ENCODE results near the gene GPC6.

GPC6 gene

GRCh38 chr13:93517658-93518057 is 291.1 kb downstream of the GPC6 start:
- DNase-seq, result no peak

- no peak for DNase-seq
Observed at GRCh38 chr13:93521307-93521706, 294.7 kb downstream of the GPC6 start.

DNA sequence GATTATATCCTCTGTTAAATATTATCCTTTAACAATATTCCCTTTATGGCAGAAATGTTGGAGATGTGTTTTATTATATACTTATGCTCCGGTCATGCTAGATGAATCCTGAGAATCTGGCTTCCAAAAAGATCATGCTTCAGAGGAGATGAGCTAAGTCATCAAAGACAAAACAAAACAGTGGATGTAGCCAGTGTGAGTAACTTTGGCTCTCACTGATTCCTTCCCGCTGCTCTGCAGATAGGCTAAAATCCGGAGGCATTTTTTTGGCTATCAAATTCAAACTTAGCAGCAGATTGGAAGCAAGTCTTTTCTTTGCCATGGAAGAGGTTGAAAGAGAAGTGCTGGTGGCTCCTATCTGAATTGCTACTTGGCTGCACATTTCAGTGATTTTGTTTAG is 295.9 kb downstream of the GPC6 start:
- DNase-seq, result no peak

- no peak for DNase-seq
Observed at GRCh38 chr13:93525087-93525486, 298.5 kb downstream of the GPC6 start.

DNA sequence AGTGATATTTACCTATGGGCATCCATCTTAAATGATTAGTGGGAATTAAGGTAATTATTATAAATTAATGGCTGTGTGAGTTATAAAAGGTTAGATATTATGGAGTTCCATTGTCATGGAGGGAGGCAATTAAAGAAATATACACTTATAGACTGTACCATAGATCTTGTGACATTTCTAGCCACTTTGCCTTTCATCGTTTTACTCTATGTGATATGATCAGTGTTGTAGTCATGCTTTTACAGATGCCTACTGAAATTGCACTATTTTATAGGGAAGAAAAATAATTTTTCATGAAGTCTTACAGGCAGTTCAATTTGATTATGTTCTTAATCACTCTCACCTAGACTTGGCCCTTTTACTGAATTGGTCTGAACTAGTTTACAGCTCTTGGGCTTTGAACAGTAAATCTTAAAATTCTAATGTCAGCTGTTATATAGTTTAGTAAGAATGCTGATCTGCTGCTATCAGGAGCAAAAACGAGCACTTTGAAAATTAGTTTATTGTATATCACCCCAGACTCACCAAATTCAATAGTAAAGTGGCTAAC is 301.2 kb downstream of the GPC6 start:
- no peak for DNase-seq

DNA sequence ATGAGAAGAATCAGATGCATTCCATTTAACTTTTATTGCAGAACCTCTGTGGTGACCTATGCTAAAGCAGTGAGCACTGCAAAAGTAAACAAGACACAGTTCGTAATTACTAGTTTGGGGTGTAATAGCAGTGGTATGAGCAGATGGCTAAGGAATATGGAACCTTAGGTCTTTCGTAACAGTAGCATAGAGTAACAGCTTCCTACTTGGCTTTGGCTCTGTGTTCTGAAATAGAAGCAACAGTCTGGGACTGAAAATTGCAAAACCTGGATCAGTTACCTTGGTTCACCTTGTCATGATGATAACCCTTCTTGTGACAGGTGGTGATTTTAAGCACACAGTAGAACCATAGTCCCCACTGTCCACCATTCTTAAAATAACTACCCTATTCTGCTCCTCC is 303.4 kb downstream of the GPC6 start:
- DNase-seq, result no peak

DNA sequence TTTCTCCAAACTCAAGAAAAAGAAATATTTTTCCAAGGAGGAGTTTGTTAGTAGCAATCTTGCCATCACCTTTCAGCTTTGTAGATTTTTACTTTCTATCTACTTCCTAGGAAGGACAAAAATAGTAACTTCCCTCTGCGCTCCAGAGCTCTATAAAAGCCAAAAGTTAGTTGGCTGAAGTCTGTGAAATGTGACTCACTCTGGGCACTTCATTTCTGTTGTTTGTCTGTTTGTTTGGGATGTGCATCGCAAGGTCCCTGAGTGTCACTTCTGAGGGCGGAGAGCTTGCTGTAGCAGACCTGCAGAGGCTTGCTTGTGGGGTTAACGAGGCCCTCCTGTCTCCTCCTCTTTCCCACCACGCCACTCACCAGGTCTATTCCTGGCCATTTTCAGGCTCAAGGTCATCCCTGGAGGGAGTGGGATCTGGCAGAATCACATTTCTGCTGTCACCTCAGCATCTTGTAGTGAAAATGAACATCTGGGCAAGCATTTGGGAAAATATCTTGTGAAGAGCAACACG is 307.6 kb downstream of the GPC6 start:
- DNase-seq, result no peak

DNA sequence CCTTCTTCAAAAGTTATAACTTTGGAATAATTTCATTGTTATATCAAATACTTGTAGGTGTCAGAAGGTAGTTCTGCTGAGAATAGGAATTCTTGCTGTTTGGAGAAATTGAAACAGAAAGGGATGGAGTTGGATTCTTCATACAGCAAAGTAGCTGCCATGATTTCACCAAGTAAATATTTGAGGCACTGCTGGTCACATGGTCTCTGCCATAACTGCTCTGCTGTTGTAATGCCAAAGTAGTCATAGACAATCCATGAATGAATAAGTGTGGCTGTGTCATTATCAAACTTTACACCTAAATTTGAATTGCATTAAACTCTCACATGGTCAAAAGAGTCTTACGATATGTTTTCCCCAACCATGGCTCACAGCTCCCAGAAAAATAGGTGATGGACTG is 308.6 kb downstream of the GPC6 start:
- no peak for DNase-seq

GRCh38 chr13:93539914-93540313 is 313.3 kb downstream of the GPC6 start:
- no peak for DNase-seq

- no peak for DNase-seq
Observed at GRCh38 chr13:93547886-93548285, 321.3 kb downstream of the GPC6 start.

- no peak for DNase-seq
Observed at GRCh38 chr13:93549326-93550005, 322.9 kb downstream of the GPC6 start.

DNA sequence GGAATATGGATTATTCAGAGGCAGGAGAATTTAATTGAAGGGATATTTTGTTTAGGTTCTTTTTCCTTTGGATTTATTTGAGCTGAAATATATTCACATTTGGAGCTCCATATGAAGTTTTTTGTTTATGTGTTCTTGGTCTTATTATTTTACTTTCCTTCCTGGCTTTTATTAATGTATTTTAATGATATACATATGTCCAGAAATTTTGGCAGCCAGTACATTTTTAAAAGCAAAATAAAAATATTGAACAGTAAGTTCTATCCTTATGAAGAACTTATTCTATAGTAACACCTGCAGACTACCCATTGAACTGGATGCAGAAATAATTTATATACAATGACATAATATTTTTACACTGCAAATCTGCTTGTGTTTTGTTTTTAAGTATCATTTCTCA is 323.6 kb downstream of the GPC6 start:
- no peak for DNase-seq

DNA sequence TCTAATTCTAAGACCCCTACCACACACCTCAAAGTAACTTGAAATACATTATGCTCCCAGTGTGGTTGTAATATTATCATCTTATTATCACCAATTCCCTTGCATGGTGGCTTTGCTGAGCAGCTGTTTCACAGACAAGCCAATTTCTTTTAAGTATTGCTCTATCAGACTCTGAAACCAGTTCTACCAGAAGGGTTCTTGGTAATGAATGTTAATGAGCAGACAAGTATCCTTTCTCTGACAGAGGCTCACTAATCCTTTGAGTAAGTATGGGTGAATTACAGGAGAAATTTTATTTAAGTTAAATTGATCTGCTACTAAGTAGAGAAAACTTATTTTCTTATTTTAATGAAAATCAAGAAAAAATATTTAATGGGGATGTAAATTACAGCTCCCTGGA is 326.0 kb downstream of the GPC6 start:
- no peak for DNase-seq

DNA sequence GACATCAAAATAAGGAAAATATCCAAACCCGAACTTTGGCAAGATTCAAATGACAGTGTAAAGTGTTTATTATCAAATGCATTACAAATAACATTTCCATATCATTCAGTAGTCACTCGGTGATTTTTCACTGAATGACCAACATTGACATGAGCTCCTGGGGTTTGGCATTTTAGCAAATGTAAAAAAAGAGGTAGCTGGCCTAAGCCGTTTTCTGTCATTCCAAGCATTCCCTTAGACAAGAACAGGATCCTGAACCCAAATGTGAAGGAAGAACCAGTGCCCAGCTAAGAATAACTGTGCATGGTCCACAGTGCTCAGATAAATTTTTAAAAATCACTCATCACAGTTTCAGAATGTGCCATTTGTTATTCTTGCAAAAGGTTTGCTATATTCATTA is 327.9 kb downstream of the GPC6 start:
- no peak for DNase-seq

GRCh38 chr13:93558637-93559036 is 332.0 kb downstream of the GPC6 start:
- no peak for DNase-seq

DNA sequence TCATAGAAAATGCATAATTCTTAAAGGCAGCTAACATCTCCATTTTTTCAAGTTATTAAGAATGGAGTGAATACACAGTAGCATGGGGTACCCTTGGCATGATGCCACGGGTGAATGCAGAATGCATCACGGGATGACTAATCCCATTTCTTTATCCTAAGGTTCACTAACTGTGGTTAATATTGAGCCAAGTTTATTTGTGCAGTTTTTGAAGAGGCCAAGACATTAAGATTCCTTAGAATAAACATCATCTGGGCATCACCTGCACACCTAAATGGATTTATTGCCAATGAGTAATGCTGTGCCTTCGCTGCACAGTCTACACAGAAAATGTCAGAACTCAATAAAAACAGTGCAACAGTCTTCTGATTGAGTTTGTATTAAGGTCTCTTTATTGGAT is 333.1 kb downstream of the GPC6 start:
- DNase-seq, result no peak

GRCh38 chr13:93561576-93562225 is 335.1 kb downstream of the GPC6 start:
- no peak for DNase-seq

- DNase-seq, result no peak
Observed at GRCh38 chr13:93562676-93563075, 336.1 kb downstream of the GPC6 start.

DNA sequence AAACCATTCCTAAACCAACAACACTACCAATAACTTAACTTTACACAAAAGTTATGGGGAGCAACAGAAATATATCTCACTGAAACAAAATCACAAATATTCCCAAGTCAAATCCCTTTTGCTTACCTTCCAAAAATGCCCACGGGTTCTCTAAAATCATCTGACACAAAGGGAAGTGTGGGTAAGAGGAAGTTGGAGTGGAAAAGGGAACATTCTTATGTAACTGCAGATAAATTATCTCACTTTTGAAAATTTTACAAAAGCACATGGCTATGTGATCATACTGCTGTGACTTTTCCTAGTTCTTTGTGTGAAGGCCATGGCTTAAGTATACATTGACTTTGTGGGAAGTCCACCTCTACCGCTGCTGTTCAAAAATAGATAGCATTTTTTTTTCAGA is 350.5 kb downstream of the GPC6 start:
- DNase-seq, result no peak

DNA sequence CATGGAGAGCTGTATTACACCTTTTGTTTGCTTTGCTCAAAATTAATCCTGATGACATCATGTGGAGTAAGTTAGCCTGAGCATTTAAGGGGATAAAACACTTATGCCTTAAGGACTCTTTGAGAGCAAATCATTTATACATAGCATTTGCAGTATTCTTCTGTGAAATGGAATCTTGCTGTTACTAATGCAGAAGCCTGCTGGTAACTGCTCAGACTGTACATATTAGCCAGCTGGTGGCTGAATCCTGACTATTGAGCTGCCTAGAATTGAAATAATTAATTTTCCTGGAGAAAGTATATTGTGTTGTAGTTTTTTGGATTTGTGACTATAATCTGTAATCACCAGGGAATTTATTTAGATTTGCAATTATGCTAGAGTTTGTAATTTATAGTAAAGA is 363.2 kb downstream of the GPC6 start:
- DNase-seq, result no peak

- DNase-seq, result no peak
Observed at GRCh38 chr13:93603043-93603442, 376.4 kb downstream of the GPC6 start.

DNA sequence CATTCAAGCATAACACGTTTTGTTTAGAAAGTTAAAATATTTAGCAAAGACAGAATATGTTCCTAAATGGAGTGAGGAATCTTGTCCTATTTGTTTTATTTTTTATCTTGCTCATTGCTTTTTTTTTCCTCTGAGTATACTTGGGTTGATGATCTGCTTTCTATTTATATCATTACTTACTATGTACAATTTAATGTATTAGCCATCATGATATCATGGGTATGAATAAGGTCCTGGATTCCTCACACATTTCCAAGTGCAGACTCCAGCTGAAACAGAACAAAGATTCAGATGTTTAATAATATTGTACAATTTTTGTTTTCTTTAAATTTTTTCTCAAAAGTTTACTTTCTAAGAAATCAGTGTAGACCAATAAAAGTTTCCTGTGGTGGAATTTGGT is 388.2 kb downstream of the GPC6 start:
- no peak for DNase-seq

DNA sequence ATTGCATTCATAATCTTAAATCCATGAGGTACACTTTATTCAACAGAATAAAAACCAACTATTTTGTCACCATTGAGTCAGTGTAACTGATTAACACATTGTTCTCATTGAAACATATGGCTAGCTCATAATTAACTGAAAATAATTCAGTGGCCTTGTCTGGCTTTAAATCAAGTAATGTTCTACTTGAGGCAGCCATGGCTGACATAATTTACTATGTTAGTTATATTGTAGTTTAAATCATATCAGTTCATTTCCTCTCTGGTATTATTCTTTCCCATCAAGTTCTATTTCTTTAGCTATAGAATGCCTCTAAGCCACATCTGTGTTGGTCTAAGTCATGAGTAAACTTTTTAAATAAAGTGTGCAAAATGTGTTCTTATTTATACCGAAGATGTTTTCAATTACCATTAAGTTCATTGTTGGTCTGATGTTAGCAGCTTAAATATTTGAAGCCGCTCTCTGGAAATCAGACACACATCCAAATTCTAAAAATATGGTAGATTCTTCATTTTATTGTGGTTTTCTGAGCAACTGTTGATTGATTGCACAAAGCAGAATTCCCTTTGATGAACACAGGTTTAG is 393.7 kb downstream of the GPC6 start:
- DNase-seq, result no peak

- no peak for DNase-seq
Observed at GRCh38 chr13:93621051-93621450, 394.4 kb downstream of the GPC6 start.
